Measurements from ENCODE around the gene FMN1.

FMN1 gene

GRCh38 chr15:32919749-32920414 is 274.6 kb downstream of the FMN1 start:
- no peak for DNase-seq (ENCODE audit: low spot score)

- no peak for DNase-seq (ENCODE audit: low spot score)
These were observed 276.0 kb downstream of the FMN1 start for GRCh38 chr15:32918547-32918946.

GRCh38 chr15:32910839-32911238 is 283.7 kb downstream of the FMN1 start:
- DNase-seq (ENCODE audit: low spot score), result no peak

- DNase-seq (ENCODE audit: low spot score), result no peak
These were observed 285.1 kb downstream of the FMN1 start for GRCh38 chr15:32909431-32909830.

GRCh38 chr15:32908872-32909271 is 285.6 kb downstream of the FMN1 start:
- DNase-seq (ENCODE audit: low spot score), result peak; percentile 5

- peak; percentile 48 for DNase-seq (ENCODE audit: low spot score)
These were observed 286.2 kb downstream of the FMN1 start for GRCh38 chr15:32908135-32908801.

- DNase-seq (ENCODE audit: low spot score), result no peak
These were observed 289.0 kb downstream of the FMN1 start for GRCh38 chr15:32905481-32905880.

- DNase-seq (ENCODE audit: low spot score), result no peak
These were observed 290.1 kb downstream of the FMN1 start for GRCh38 chr15:32904448-32904847.

- no peak for DNase-seq (ENCODE audit: low spot score)
These were observed 290.8 kb downstream of the FMN1 start for GRCh38 chr15:32903591-32904290.

- DNase-seq (ENCODE audit: low spot score), result no peak
These were observed 292.5 kb downstream of the FMN1 start for GRCh38 chr15:32901995-32902394.

- DNase-seq (ENCODE audit: low spot score), result no peak
These were observed 293.3 kb downstream of the FMN1 start for GRCh38 chr15:32901192-32901591.

GRCh38 chr15:32899126-32899596 is 295.4 kb downstream of the FMN1 start:
- no peak for DNase-seq (ENCODE audit: low spot score)

- DNase-seq (ENCODE audit: low spot score), result no peak
These were observed 296.1 kb downstream of the FMN1 start for GRCh38 chr15:32898414-32898813.

- DNase-seq (ENCODE audit: low spot score), result no peak
These were observed 301.1 kb downstream of the FMN1 start for GRCh38 chr15:32893421-32893820.

- DNase-seq (ENCODE audit: low spot score), result no peak
These were observed 305.3 kb downstream of the FMN1 start for GRCh38 chr15:32889214-32889613.

- DNase-seq (ENCODE audit: low spot score), result no peak
These were observed 306.2 kb downstream of the FMN1 start for GRCh38 chr15:32888221-32888761.

- no peak for DNase-seq (ENCODE audit: low spot score)
These were observed 307.4 kb downstream of the FMN1 start for GRCh38 chr15:32887090-32887489.

- no peak for DNase-seq (ENCODE audit: low spot score)
These were observed 308.1 kb downstream of the FMN1 start for GRCh38 chr15:32886459-32886858.

- no peak for DNase-seq (ENCODE audit: low spot score)
These were observed 308.8 kb downstream of the FMN1 start for GRCh38 chr15:32885713-32886112.

GRCh38 chr15:32884146-32884545 is 310.4 kb downstream of the FMN1 start:
- no peak for DNase-seq (ENCODE audit: low spot score)

GRCh38 chr15:32882955-32883354 is 311.6 kb downstream of the FMN1 start:
- DNase-seq (ENCODE audit: low spot score), result no peak

GRCh38 chr15:32881528-32881927 is 313.0 kb downstream of the FMN1 start:
- no peak for DNase-seq (ENCODE audit: low spot score)

- DNase-seq (ENCODE audit: low spot score), result no peak
These were observed 313.9 kb downstream of the FMN1 start for GRCh38 chr15:32880642-32881041.
